Measurements from ENCODE around the gene DAND5.
"Not testable (repeated sequence)": the region's sequence is repeated elsewhere in the genome, so short reads cannot be mapped to it uniquely, and the experiment has no call there.

DAND5 gene

GRCh38 chr19:12965017-12965811 is 4.2 kb upstream of the DAND5 start:
- peak; percentile 61 for DNase-seq (ENCODE audit: low read depth, low spot score)

- no peak for DNase-seq (ENCODE audit: low read depth, low spot score)
Observed at GRCh38 chr19:12965812-12966135, 3.6 kb upstream of the DAND5 start.

DNA sequence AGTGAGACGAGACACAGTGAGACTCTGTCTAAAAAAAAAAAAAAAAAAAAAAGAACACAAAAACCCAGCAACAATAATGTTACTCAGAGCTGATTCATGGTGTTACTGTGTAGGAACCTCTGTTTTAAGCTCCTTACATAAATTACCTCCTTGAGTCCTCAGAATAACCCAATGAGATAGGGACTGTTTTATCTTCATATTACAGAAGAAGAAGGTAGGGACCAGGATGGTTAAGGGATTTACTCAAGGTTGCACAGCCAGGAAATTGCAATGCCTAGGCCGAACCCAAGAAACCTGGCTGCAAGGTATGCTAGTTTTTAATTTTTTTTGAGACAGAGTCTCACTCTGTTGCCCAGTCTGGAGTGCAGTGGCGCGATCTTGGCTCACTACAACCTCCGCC is 1.5 kb upstream of the DAND5 start:
- no peak for DNase-seq (ENCODE audit: low read depth, low spot score)

- no peak for DNase-seq (ENCODE audit: low read depth, low spot score)
Observed at GRCh38 chr19:12970070-12970820, 869 bp downstream of the DAND5 start.

DNA sequence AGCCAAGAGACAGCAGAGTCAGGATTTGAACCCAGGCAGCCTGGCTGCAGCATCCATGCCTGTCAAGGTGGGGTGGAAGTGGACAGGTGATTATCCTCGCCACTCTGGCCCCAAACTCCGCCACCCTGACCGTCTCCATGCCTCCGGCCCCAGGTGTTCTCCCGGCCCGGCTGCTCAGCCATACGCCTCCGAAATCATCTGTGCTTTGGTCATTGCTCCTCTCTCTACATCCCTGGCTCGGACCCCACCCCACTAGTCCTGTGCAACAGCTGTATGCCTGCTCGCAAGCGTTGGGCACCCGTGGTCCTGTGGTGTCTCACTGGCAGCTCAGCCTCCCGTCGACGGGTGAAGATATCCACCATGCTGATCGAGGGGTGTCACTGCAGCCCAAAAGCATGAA is 3.9 kb downstream of the DAND5 start:
- no peak for DNase-seq (ENCODE audit: low read depth, low spot score)

GRCh38 chr19:12974301-12975220 is 5.2 kb downstream of the DAND5 start:
- no peak for DNase-seq (ENCODE audit: low read depth, low spot score)

GRCh38 chr19:12975221-12975741 is 5.9 kb downstream of the DAND5 start:
- DNase-seq (ENCODE audit: low read depth, low spot score), result no peak

GRCh38 chr19:12976109-12976508 is 6.7 kb downstream of the DAND5 start:
- DNase-seq (ENCODE audit: low read depth, low spot score), result not testable (repeated sequence)

GRCh38 chr19:12979974-12980373 is 10.6 kb downstream of the DAND5 start:
- no peak for DNase-seq (ENCODE audit: low read depth, low spot score)

- no peak for DNase-seq (ENCODE audit: low read depth, low spot score)
Observed at GRCh38 chr19:12982648-12983047, 13.3 kb downstream of the DAND5 start.

DNA sequence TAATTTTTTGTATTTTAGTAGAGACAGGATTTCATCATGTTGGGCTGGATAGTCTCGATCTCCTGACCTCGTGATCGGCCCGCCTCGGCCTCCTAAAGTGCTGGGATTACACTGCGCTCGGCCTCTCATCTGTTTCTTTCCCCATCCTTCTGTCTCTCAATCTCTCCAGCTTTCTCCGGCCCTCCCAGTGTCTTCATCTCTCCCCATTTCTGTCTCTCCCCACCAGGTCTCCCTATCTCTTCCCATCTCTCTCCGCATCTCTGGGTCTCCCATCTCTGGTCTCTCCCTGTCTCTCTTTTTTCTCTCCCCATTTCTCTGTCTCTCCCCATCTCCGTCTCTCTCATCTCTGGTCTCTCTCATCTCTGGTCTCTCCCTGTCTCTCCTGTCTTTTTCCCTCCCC is 13.7 kb downstream of the DAND5 start:
- no peak for DNase-seq (ENCODE audit: low read depth, low spot score)

GRCh38 chr19:12983542-12984142 is 14.3 kb downstream of the DAND5 start:
- DNase-seq (ENCODE audit: low read depth, low spot score), result peak; percentile 61

GRCh38 chr19:12984143-12984627 is 14.8 kb downstream of the DAND5 start:
- DNase-seq (ENCODE audit: low read depth, low spot score), result no peak

DNA sequence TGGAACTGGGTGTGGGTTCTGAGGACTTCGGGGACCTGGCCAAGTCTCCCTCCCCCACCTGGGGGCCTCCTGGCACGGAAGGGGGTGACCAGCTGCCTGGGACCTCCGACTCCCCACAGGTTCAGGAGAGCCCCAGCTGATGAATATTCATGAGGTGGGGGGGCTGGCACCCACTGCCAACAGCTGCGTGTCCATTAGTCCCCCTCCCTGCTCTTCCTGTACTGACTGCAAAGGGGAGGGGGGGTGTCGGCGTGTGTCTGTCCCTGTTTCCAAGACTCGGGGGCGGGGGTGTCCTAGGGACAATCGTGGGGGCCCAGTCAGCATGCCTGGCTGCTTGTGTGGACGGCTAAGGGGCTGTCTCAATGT is 15.3 kb downstream of the DAND5 start:
- DNase-seq (ENCODE audit: low read depth, low spot score), result no peak

DNA sequence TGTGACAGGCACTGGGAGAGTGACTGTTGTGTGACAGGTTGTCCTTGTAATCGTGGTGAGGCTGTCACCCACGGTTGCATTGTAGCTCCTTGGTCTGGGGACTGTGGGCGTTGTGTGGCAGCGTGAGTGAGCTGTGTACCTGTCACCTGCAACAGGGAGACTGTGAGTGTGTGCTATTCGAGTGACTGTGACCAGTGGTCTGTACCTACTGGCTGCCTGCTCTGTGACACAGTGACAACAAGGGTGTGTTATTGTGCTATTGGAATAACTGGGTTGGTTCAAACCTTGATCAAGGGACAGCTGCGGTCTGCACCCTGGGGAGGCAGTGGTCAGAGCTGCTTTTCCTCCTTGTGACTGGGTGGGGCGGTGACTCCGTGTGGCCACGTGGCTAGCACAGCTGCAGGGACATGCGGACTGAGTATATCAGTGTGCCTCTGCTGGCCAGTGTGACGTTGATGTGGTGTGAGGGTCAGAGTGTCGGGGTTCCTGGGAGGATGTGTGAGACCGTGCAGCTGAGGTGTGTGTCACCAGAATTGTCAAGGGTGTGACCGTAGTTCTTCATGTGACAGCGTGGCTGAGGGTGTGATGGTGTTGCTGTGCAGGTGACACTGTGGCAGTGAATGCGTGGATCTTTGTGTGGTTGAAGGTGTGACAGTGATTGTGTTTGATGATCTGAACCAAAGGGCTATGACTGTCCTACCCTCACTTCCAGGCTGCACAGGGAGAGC is 15.8 kb downstream of the DAND5 start:
- DNase-seq (ENCODE audit: low read depth, low spot score), result no peak

GRCh38 chr19:12986726-12987125 is 17.4 kb downstream of the DAND5 start:
- no peak for DNase-seq (ENCODE audit: low read depth, low spot score)

DNA sequence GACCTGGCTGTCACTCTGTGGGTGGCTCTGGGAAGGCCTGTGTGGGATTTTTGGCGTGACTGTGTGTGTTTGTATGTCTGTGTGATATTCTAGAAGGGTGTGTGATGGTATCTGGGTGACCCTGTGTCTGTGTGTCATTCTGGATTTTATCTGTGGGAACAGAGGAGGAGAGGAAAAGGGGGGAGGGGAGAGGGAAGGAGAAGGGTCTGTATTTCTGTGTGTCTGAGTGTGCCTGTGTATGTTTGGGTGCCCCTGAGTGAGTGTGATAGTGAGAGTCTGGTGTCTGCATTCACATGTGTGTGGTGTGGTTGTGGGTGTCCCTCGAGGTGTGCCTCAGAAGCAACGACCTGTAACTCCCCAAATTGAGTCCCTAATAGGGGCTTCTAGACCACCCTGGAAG is 17.8 kb downstream of the DAND5 start:
- no peak for DNase-seq (ENCODE audit: low read depth, low spot score)

- no peak for DNase-seq (ENCODE audit: low read depth, low spot score)
Observed at GRCh38 chr19:12987781-12988180, 18.4 kb downstream of the DAND5 start.

- DNase-seq (ENCODE audit: low read depth, low spot score), result no peak
Observed at GRCh38 chr19:12990431-12990830, 21.1 kb downstream of the DAND5 start.

- no peak for DNase-seq (ENCODE audit: low read depth, low spot score)
Observed at GRCh38 chr19:12990853-12991252, 21.5 kb downstream of the DAND5 start.

DNA sequence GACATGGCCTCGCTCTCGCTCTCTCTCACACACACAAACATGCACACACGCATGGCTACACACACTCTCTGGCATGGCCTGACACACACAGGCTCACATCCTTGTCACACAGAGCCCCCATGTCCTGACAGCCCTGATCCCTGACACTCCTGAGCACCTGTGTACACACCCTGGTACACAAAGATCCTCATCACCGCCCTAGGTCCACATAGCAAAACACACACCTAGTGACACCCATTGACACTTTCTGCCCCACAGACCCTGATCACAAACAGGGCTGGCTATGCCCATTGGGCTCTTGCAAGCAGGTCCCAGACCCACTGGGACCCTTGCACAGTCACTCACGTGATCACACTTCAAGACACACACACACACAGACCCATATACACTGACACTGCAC is 21.9 kb downstream of the DAND5 start:
- no peak for DNase-seq (ENCODE audit: low read depth, low spot score)
